ENCODE results near the gene PRKCE.

Gene PRKCE

DNA sequence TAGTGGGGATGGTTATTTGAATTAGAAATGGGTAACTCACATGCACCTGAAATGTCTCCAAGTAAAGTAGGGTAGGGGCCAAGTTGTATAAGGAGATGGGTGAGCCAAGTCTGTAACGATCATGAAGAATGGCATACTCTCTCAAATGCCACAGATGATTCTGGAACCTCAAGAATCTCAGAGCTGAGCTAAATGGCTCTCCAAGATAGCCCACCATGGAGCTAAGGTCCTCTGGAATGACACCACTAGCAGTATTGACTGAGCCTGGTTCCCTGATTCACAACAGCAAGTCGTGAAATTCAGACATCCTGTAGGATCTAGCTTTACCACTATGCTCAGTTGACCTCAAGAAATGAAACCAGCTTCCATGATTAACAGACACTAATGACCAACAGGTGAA, 529.8 kb downstream of the PRKCE start:
- TF ChIP-seq, protein P1, sequence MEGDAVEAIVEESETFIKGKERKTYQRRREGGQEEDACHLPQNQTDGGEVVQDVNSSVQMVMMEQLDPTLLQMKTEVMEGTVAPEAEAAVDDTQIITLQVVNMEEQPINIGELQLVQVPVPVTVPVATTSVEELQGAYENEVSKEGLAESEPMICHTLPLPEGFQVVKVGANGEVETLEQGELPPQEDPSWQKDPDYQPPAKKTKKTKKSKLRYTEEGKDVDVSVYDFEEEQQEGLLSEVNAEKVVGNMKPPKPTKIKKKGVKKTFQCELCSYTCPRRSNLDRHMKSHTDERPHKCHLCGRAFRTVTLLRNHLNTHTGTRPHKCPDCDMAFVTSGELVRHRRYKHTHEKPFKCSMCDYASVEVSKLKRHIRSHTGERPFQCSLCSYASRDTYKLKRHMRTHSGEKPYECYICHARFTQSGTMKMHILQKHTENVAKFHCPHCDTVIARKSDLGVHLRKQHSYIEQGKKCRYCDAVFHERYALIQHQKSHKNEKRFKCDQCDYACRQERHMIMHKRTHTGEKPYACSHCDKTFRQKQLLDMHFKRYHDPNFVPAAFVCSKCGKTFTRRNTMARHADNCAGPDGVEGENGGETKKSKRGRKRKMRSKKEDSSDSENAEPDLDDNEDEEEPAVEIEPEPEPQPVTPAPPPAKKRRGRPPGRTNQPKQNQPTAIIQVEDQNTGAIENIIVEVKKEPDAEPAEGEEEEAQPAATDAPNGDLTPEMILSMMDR (IDR thresholded peaks at IDR 0.05; ENCODE audit: control insufficient read depth, insufficient read depth, low read depth, low read length, missing control alignments), result no peak
- no peak for DNase-seq (ENCODE audit: low read depth)
- no peak overlapping the region for H3K4me3 ChIP-seq (ENCODE audit: control insufficient read depth, low read depth, low read length)

- H3K4me3 ChIP-seq (ENCODE audit: control insufficient read depth, low read depth, low read length), result no peak overlapping the region
- TF ChIP-seq, protein P1 (IDR thresholded peaks at IDR 0.05; ENCODE audit: control insufficient read depth, insufficient read depth, low read depth, low read length, missing control alignments), result no peak
- DNase-seq (ENCODE audit: low read depth), result no peak
Measured at GRCh38 chr2:46181789-46182530, 530.5 kb downstream of the PRKCE start.

GRCh38 chr2:46183426-46183825, 532.0 kb downstream of the PRKCE start:
- no peak for DNase-seq (ENCODE audit: low read depth)
- TF ChIP-seq, protein P1 (IDR thresholded peaks at IDR 0.05; ENCODE audit: control insufficient read depth, insufficient read depth, low read depth, low read length, missing control alignments), result no peak
- no peak overlapping the region for H3K4me3 ChIP-seq (ENCODE audit: control insufficient read depth, low read depth, low read length)

DNA sequence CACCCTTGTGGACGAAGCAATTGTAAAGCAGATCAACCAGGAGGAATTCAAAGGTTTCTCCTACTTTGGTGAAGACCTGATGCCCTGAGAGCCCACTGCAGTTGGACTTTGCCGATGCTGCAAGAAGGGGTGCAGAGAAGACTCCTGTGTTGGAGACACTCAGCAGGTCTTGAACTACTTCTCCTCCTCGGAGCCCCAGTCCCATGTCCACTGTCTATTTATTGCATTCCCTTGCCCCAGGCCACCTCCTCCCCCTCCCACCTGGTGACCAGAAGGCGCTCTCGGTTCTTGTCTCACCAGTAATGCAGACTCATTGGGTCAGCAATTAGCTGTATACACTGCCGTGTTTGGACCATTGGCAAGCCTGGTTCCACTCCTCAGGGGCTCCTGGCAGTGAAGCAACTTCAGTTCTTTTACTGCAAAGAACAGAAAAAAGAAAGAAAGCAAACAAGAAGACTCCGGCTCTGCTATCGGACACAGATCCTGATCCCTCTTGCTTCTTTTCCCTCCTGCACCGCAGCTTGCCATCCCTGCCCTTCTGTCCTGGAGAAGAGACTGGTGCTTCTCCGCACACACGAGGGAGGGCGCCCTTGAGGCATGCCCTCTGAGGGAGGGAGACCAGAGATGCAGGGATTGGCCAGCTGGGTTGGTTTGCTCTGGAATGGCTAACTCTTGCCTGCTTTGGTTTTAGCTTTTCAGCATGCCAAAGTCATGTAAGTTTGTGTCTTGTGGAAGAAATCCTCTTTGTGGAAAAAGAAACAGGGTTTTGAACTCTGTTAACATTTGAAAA, 533.5 kb downstream of the PRKCE start:
- no peak overlapping the region for H3K4me3 ChIP-seq (ENCODE audit: control insufficient read depth, low read depth, low read length)
- TF ChIP-seq, protein P1 (IDR thresholded peaks at IDR 0.05; ENCODE audit: control insufficient read depth, insufficient read depth, low read depth, low read length, missing control alignments), result no peak
- no peak for DNase-seq (ENCODE audit: low read depth)

DNA sequence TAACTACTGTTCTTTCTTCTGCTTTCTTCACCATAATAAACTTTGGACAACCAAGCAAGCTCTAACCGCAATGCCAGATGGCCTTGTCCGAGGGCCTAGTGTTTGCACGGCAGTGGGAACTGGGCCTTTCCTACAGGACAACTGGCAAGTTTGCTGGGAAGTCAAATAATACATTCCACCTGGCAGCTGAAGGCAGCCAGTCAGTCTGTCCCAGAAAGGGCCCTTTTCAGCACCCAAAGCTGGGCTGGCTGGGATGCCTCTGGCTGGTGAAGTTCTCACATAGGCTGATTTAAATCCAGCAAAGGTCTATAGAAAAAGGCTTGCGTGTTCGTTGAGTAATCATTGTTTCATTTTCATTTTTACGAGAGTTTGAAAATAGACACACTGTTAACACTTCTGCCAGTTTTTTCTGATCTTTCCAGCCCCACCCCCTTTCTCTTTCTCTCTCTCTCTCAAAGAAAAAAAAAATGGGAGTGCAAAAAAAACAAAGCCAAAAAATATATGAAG, 535.7 kb downstream of the PRKCE start:
- no peak overlapping the region; the same call in 1 of the 2 replicates for H3K4me3 ChIP-seq (ENCODE audit: control insufficient read depth, low read depth, low read length)
- peak; percentile 96 for DNase-seq (ENCODE audit: low read depth)
- TF ChIP-seq, protein P1 (IDR thresholded peaks at IDR 0.05; ENCODE audit: control insufficient read depth, insufficient read depth, low read depth, low read length, missing control alignments), result no peak

DNA sequence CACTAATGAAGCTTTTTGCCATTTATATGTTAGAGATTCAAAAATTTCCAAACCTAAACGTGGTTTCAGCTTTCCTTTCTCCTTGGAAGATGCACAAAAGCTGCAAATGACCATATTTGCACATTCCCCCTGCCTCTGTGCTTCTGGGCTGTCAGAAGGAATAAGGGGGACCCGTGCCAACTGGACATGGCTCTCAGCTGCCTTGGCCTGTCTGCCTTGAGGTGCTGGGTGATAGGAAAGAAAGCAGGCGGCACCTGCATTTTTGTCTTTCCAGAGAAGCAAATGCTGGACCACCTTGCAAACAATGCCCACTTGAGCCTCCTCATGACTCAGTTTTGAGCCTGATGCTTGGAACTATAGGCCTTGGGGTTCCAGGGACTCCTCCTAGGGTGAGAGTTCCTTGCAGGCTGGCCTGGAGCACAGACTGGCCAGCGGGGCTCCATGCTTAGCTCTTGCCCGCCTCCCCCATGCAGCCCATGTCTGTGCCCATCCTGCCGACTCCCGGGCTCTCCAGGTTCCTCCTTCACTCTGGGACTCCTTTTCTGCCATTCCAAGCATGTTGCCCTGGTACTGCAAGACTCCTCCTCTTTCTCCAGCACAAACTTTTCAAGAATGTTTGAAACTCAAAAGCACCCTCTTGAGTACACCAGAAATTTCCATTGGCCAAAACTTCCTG, 536.7 kb downstream of the PRKCE start:
- DNase-seq (ENCODE audit: low read depth), result no peak

More for the DNA sequence above, 536.7 kb downstream of the PRKCE start:
- H3K4me3 ChIP-seq (ENCODE audit: control insufficient read depth, low read depth, low read length), result no peak overlapping the region
- TF ChIP-seq, protein P1 (IDR thresholded peaks at IDR 0.05; ENCODE audit: control insufficient read depth, insufficient read depth, low read depth, low read length, missing control alignments), result no peak
